Aorta (tissue), 5 donors: Measurements from ENCODE around the gene SLC22A23. TPM values are rescaled to one million over a fixed set of nuclear protein-coding genes. Genes with fewer than 3 reads are reported as not detected.

Experiments
- ATAC-seq: fragments of 200-7000 bp; cut with Tn5 transposase; one replicate; pipeline ENCODE4 v1.9.1; 2022; ENCODE audit warnings: moderate library complexity; ENCODE audit not compliant: low FRiP score
- DNase-seq, 2 donors: peaks; one replicate each; pipeline ENCODE4 v3.0.0-alpha.2; 2020
- H3K27ac ChIP-seq, 2 donors: one replicate each; pipeline ENCODE4 v1.5.1; 2013; ENCODE audit warnings: low read length in 2 of 2, mild to moderate bottlenecking in 2 of 2, moderate library complexity in 2 of 2, control low read depth in 1 of 2, inconsistent platforms in 1 of 2, low read depth in 1 of 2
- H3K27me3 ChIP-seq, 2 donors: one replicate each; pipeline ENCODE4 v1.6.1; 2013; ENCODE audit warnings: control low read depth in 1 of 2, low read length in 1 of 2, mild to moderate bottlenecking in 1 of 2, moderate library complexity in 1 of 2; ENCODE audit not compliant: insufficient read depth in 2 of 2, control insufficient read depth in 1 of 2
- H3K36me3 ChIP-seq, 2 donors: one replicate each; pipeline ENCODE4 v1.6.1; 2013; ENCODE audit warnings: control low read depth in 1 of 2, low read length in 1 of 2, mild to moderate bottlenecking in 1 of 2; ENCODE audit not compliant: insufficient read depth in 2 of 2, control insufficient read depth in 1 of 2
- H3K4me1 ChIP-seq, 2 donors: one replicate each; pipeline ENCODE4 v1.6.1; 2013; ENCODE audit warnings: low read length in 2 of 2, control low read depth in 1 of 2, mild to moderate bottlenecking in 1 of 2, moderate library complexity in 1 of 2; ENCODE audit not compliant: insufficient read depth in 2 of 2, control insufficient read depth in 1 of 2
- H3K4me3 ChIP-seq, 2 donors: one replicate each; pipeline ENCODE4 v1.5.1; 2013; ENCODE audit warnings: low read length in 2 of 2, control low read depth in 1 of 2, mild to moderate bottlenecking in 1 of 2
- H3K9me3 ChIP-seq: one replicate; pipeline ENCODE4 v1.6.1; 2013; ENCODE audit warnings: mild to moderate bottlenecking, low read length; ENCODE audit not compliant: control insufficient read depth
- WGBS, 2 donors: extraction: QIAGEN DNeasy Blood & Tissue Kit; methylation state at CpG; one replicate each; pipeline ENCODE4 v1.1.7; 2013; 5-methylcytosine and 5-hydroxymethylcytosine counted together
- intact Hi-C, 2 donors: fragments of 100-400 bp; cut with DNase I; formaldehyde crosslinking; loops; one replicate each; pipeline versions ENCODE4 v1.14.2 to v1.15.0; 2022
- polyA plus RNA-seq, 2 donors: library from polyadenylated mRNA; stranded (reverse); fragments of 200-250 nt; gene quantifications; one replicate each; pipeline ENCODE4 v1.2.3, GENCODE V29; 2013
- total RNA-seq, 2 donors: library from RNA; stranded (reverse); fragmentation: NEBNext Ultra II Directional; extraction: Animal tissue kit (Norgen Biotek cat#: 25700); gene quantifications; one replicate each; pipeline ENCODE4 v1.2.1, GENCODE V29; 2021
- donor health status: healthy with polysubstance abuse.
- donor health status: Bipolar disorder and iron deficiency.
- donor health status: DM: no; HTN: no; CAD: no.
- donor health status: DM: no; HTN: no; CAD: no.
- donor health status: DM: yes; HTN: yes; CAD: no.

Gene SLC22A23
- total and polyA plus RNA-seq, 4 donors: 1.5 to 9.4 (median 4.3) TPM

DNA sequence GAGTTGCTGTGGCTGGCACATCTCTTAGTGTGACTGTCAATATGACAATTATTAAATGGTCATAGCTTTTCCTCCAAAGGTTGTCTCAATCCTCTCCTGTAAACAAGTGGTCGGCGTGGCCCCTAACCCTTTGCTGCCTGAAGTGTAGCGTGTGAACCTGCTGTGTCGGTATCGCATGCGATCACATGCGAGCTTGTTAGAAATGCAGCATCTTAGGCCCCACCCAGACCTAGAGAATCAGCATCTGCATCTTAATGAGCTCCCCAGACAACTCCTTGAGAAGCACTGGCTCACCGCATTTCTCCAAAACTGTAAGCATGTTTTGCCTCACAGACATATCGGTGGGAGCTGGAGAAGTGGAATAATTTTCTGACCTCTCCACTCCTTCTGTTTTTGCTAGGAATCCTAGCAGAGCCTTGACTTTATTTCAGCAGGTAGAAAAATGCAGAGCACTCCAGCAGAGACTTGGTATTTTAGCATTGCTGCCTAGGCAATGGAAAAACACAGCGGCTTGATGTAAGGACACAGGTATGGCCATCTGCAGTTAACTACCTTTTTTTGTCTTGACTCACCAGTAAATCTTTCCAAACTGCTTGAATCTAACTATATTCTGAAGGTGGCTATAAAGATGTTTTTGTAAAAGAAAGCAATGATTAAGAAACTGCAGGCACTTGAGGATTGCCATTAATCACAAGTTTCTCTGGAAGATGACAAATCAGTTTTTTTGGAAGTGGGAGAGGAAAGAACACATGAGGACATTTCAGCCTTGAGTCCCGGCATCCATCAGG lies 130.5 kb downstream of the SLC22A23 start:
- H3K36me3 ChIP-seq: no peaks in the 10 kb centered on the region
- no peak overlapping the region for H3K27ac ChIP-seq
- intact Hi-C loops: no loop called here
- 85 to 88% methylated on average over 11 of the region's 11 CpGs for WGBS, 2 donors
- H3K4me3 ChIP-seq: no peak overlapping the region
- H3K9me3 ChIP-seq: no peaks in the 10 kb centered on the region
- no peak for ATAC-seq
- no peak for DNase-seq
- H3K4me1 ChIP-seq: no peaks in the 10 kb centered on the region
- no peaks in the 10 kb centered on the region for H3K27me3 ChIP-seq

GRCh38 chr6:3325210-3325609 lies 131.6 kb downstream of the SLC22A23 start:
- Histone ChIP-seq H3K27me3 (no peaks in the 10 kb centered on the region), H3K9me3 (no peaks in the 10 kb centered on the region), H3K4me1 (no peaks in the 10 kb centered on the region), H3K4me3 (no peak overlapping the region), H3K27ac (no peak overlapping the region), H3K36me3 (no peaks in the 10 kb centered on the region)
- intact Hi-C loops: no loop called here
- ATAC-seq: no peak
- DNase-seq: no peak

- DNase-seq (no peak), ATAC-seq (peak; percentile 54)
- Histone ChIP-seq H3K9me3 (no peaks in the 10 kb centered on the region), H3K36me3 (no peaks in the 10 kb centered on the region), H3K4me3 (no peak overlapping the region), H3K27ac (no peak overlapping the region), H3K4me1 (no peaks in the 10 kb centered on the region), H3K27me3 (no peaks in the 10 kb centered on the region)
- WGBS, 2 donors: 64 to 67% methylated on average over 12 of the region's 12 CpGs
- intact Hi-C loops: no loop called here
These were observed 132.4 kb downstream of the SLC22A23 start for GRCh38 chr6:3324262-3324942.

DNA sequence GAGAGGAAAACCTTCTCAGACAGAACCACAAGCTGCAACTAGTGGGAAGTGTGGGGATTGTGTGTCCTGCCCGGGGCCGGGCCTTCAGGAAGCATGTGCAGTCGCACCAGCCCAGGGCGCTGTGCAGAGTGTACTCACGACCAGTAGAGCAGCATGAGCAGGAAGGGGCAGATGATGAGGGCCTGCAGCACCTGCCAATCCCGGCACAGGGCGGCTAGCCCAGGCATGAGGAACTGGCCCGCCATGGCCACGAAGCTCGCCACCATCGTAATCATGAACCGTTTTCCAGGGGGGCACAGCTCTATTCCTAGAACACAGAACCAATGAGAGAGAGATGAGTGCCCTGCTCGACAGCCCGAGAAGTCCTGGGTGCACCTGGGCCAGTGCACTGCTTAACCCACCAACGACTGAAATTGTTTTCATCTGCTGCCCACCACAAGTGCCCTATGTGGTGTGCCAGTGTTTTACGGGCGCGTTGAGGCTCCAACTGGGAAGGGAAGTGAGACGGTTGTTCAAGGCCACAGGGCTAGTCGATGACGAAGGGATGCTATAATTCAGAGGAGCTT lies 133.1 kb downstream of the SLC22A23 start:
- H3K4me3 ChIP-seq: no peak overlapping the region
- DNase-seq: peak in 1 of 2 donors; percentile 75
- intact Hi-C loops: no loop called here
- ATAC-seq: no peak
- 96% methylated on average over 21 of the region's 21 CpGs for WGBS, 2 donors
- H3K27ac ChIP-seq: no peak overlapping the region
- no peaks in the 10 kb centered on the region for H3K36me3 ChIP-seq
- no peaks in the 10 kb centered on the region for H3K4me1 ChIP-seq
- no peaks in the 10 kb centered on the region for H3K27me3 ChIP-seq
- no peaks in the 10 kb centered on the region for H3K9me3 ChIP-seq

DNA sequence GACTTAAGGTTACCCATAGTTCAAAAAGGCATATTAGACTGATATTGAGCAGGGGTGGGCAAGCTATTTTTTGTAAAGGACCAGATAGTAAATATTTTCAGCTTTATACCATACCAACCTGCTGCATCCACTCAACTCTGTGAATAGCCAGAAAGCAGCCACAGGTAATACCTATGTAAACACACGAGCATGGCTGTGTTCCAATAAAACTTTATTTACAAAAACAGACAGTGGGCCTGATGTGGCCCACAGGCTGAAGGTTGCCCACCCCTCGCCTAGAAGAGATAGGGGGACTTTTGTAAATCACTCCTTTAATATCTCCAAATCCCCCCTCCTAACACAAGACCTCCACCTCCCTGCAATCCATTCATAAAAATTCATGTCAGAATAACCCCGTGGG lies 133.7 kb downstream of the SLC22A23 start:
- H3K27me3 ChIP-seq: no peaks in the 10 kb centered on the region
- H3K4me1 ChIP-seq: no peaks in the 10 kb centered on the region
- no peak for DNase-seq
- intact Hi-C loops: no loop called here
- ATAC-seq: no peak
- no peak overlapping the region for H3K4me3 ChIP-seq
- H3K27ac ChIP-seq: no peak overlapping the region
- no peaks in the 10 kb centered on the region for H3K36me3 ChIP-seq
- H3K9me3 ChIP-seq: no peaks in the 10 kb centered on the region
- WGBS, 2 donors: 91 to 93% methylated on average over 3 of the region's 3 CpGs

DNA sequence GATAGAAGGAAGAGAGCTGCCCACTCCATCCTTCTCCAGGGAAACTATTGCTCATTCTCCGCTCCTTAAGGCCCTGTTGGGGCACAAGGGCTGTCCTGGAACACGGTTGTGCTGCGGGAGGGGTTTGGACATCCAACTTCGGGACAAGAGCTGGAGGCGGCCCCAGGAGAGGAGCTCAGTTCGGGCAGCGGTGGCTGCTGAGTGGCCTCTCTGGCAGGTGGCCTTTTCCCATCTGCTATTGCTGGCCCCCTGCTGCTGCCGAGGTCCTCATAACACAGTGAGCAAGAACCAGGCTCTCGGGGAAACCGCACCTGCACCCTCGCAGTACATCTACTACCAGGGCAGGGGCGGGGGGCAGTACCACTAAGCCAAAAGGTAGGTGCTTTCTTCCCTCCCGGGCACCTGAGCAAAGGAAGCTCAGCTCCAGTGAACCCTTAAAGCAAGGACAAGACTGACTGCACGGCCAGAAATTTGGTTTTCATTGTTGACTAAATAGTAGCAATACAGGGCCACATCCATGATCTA lies 134.4 kb downstream of the SLC22A23 start:
- 92 to 94% methylated on average over 14 of the region's 14 CpGs for WGBS, 2 donors
- no peaks in the 10 kb centered on the region for H3K27me3 ChIP-seq
- H3K9me3 ChIP-seq: no peaks in the 10 kb centered on the region
- DNase-seq (no peak), ATAC-seq (no peak)
- H3K27ac ChIP-seq: no peak overlapping the region
- intact Hi-C loops: no loop called here
- no peaks in the 10 kb centered on the region for H3K4me1 ChIP-seq
- no peak overlapping the region for H3K4me3 ChIP-seq
- H3K36me3 ChIP-seq: no peaks in the 10 kb centered on the region

DNA sequence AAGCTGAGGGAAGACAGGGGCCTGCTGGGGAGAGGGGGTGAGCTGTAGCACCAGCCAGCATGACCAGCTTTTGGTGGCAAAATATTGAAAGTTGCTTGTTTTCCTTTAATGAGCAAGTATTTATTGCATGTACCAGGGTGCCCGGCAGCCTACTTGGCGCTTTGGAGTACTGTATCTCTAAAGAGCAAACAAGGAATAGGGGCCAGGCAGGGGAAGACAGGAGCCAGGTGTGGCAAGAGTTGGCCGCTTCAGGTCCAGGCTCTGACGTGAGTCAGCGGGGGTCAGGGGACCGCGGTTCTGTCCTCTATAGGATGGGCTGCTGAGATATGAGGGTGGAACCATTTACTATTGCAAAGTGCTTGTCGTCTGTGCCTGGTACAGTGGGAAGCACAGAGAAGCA lies 135.0 kb downstream of the SLC22A23 start:
- Histone ChIP-seq H3K9me3 (no peaks in the 10 kb centered on the region), H3K27me3 (no peaks in the 10 kb centered on the region), H3K4me3 (no peak overlapping the region), H3K27ac (no peak overlapping the region), H3K36me3 (no peaks in the 10 kb centered on the region), H3K4me1 (no peaks in the 10 kb centered on the region)
- ATAC-seq (no peak), DNase-seq (no peak)
- WGBS, 2 donors: 80 to 94% methylated on average over 8 of the region's 8 CpGs
- intact Hi-C loops: no loop called here

DNA sequence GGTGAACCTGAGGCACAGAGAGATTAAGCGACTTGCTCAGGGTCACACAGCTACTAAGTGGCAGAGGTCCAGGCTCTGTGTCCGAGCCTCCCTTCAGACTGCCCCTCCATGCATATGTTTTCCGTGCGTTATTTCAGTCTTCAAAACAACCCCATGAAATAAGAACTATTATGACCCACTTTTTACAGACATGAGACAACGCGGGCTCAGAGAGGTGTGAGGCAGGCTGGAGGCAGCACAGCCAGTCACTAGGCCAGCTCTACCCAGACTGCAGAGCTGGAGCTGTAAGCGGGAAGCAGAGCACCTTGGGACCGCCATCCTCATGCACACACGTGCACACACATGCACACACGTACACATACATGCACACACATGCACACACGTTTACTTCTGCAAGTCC lies 135.8 kb downstream of the SLC22A23 start:
- no peak for DNase-seq
- intact Hi-C loops: no loop called here
- Histone ChIP-seq H3K27ac (no peak overlapping the region), H3K36me3 (no peaks in the 10 kb centered on the region), H3K4me1 (no peaks in the 10 kb centered on the region), H3K4me3 (no peak overlapping the region), H3K9me3 (no peaks in the 10 kb centered on the region), H3K27me3 (no peaks in the 10 kb centered on the region)
- WGBS, 2 donors: 86 to 93% methylated on average over 11 of the region's 11 CpGs
- ATAC-seq: no peak
